Transverse colon (tissue), 3 donors: ENCODE results near the gene AGMAT.

Experiments used
- POLR2A ChIP-seq: fragments of 450-650 bp; IDR thresholded peaks from one replicate; pipeline ENCODE4 v1.6.1; 2016; ENCODE audit warnings: antibody characterized with exemption, mild to moderate bottlenecking, moderate library complexity
- TF ChIP-seq, protein P1 (sequence below), 5 experiments: fragments of 200-600 bp in 3 of 5; fragments of 450-650 bp in 2 of 5; sonication (generic) in 3 of 5; IDR thresholded peaks; 1 replicate in 2 of 5; 2 replicates in 3 of 5; pipeline ENCODE4 v1.5.1; 2016 to 2017; ENCODE audit warnings: antibody characterized with exemption in 5 of 5, inconsistent platforms in 3 of 5, mild to moderate bottlenecking in 2 of 5, moderate library complexity in 1 of 5

GRCh38 chr1:15557594-15557993 lies 27.3 kb downstream of the AGMAT start:
- TF ChIP-seq, protein P1, sequence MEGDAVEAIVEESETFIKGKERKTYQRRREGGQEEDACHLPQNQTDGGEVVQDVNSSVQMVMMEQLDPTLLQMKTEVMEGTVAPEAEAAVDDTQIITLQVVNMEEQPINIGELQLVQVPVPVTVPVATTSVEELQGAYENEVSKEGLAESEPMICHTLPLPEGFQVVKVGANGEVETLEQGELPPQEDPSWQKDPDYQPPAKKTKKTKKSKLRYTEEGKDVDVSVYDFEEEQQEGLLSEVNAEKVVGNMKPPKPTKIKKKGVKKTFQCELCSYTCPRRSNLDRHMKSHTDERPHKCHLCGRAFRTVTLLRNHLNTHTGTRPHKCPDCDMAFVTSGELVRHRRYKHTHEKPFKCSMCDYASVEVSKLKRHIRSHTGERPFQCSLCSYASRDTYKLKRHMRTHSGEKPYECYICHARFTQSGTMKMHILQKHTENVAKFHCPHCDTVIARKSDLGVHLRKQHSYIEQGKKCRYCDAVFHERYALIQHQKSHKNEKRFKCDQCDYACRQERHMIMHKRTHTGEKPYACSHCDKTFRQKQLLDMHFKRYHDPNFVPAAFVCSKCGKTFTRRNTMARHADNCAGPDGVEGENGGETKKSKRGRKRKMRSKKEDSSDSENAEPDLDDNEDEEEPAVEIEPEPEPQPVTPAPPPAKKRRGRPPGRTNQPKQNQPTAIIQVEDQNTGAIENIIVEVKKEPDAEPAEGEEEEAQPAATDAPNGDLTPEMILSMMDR (IDR thresholded peaks at IDR 0.05) = no peak
- no peak for TF ChIP-seq POLR2A
